EL (cell line): ENCODE measurements around the gene SYDE2.
"Not testable (repeated sequence)": the region's sequence is repeated elsewhere in the genome, so short reads cannot be mapped to it uniquely, and the experiment has no call there.

Experiments
- DNase-seq: peaks from one replicate; pipeline ENCODE4 v3.0.0-alpha.2; 2016

SYDE2 gene

GRCh38 chr1:85200463-85201339 is at the start of gene SYDE2:
SYDE2 (minus strand) TSS chr1:85201016; CDS start chr1:85200996, 20 bp downstream.
- DNase-seq = peak; percentile 81

- not testable (repeated sequence) for DNase-seq
These were observed 48.2 kb upstream of the SYDE2 start for GRCh38 chr1:85249042-85249441.

GRCh38 chr1:85245891-85246290 is 45.1 kb upstream of the SYDE2 start:
- no peak for DNase-seq

GRCh38 chr1:85245456-85245855 is 44.6 kb upstream of the SYDE2 start:
- peak; percentile 34 for DNase-seq

GRCh38 chr1:85244271-85245061 is 43.6 kb upstream of the SYDE2 start:
- DNase-seq = peak; percentile 82

- DNase-seq = no peak
These were observed 42.6 kb upstream of the SYDE2 start for GRCh38 chr1:85243372-85243771.

- DNase-seq = no peak
These were observed 39.8 kb upstream of the SYDE2 start for GRCh38 chr1:85240643-85241042.

GRCh38 chr1:85240174-85240601 is 39.4 kb upstream of the SYDE2 start:
- peak; percentile 45 for DNase-seq

GRCh38 chr1:85237613-85238012 is 36.8 kb upstream of the SYDE2 start:
- DNase-seq = no peak

- no peak for DNase-seq
These were observed 29.6 kb upstream of the SYDE2 start for GRCh38 chr1:85230305-85230977.

GRCh38 chr1:85229574-85230097 is 28.8 kb upstream of the SYDE2 start:
- DNase-seq = no peak

- no peak for DNase-seq
These were observed 28.2 kb upstream of the SYDE2 start for GRCh38 chr1:85228972-85229371.

GRCh38 chr1:85225624-85226380 is 25.0 kb upstream of the SYDE2 start:
- no peak for DNase-seq

- DNase-seq = no peak
These were observed 24.2 kb upstream of the SYDE2 start for GRCh38 chr1:85224734-85225623.

GRCh38 chr1:85224295-85224694 is 23.5 kb upstream of the SYDE2 start:
- no peak for DNase-seq

- no peak for DNase-seq
These were observed 22.5 kb upstream of the SYDE2 start for GRCh38 chr1:85223334-85223733.

GRCh38 chr1:85220756-85221201 is 20.0 kb upstream of the SYDE2 start:
- DNase-seq = no peak

GRCh38 chr1:85219853-85220610 is 19.2 kb upstream of the SYDE2 start:
- DNase-seq = no peak

- DNase-seq = no peak
These were observed 15.9 kb upstream of the SYDE2 start for GRCh38 chr1:85216697-85217096.

- DNase-seq = peak; percentile 17
These were observed 13.8 kb upstream of the SYDE2 start for GRCh38 chr1:85214654-85215053.
